AG04449 (cell line): Measurements from ENCODE around the gene COL9A2.

Experiments used
- CTCF ChIA-PET: fragments of 350-600 bp; formaldehyde crosslinking; extraction: SDS; loops from one replicate; lab custom pipeline; 2021; ENCODE audit warnings: antibody characterized with exemption; lab: Yijun Ruan, JAX
- POLR2A ChIA-PET: fragments of 400-600, 350-600 bp; formaldehyde crosslinking; extraction: SDS; loops from one replicate; lab custom pipeline; 2020; ENCODE audit warnings: antibody characterized with exemption, inconsistent platforms; lab: Yijun Ruan, JAX
- DNase-seq: peaks from one replicate; pipeline ENCODE4 v3.0.0-alpha.2; 2010; ENCODE audit warnings: low read depth, low spot score
- H3K4me3 ChIP-seq: 2 replicates; pipeline ENCODE4 v1.5.1; 2011; ENCODE audit warnings: low read depth, mild to moderate bottlenecking, control low read depth, low read length
- CTCF ChIP-seq: IDR thresholded peaks from one replicate; pipeline ENCODE4 v1.5.1; 2011; ENCODE audit warnings: mild to moderate bottlenecking, moderate library complexity, low read length, control low read depth, inconsistent platforms; ENCODE audit not compliant: insufficient read depth; ENCODE audit errors: missing control alignments

The COL9A2 gene

GRCh38 chr1:40273547-40274166 lies 43.4 kb downstream of the COL9A2 start:
- H3K4me3 ChIP-seq: no peak overlapping the region
- POLR2A ChIA-PET: no interaction called here
- DNase-seq: no peak
- no peak for TF ChIP-seq CTCF
- CTCF ChIA-PET: interaction anchor here (0.6 to 2.2 kb wide), 6 partner anchors 8 to 477 kb away, joined by 4 to 11 read pairs (median 6); no protein-coding TSS in a partner anchor

DNA sequence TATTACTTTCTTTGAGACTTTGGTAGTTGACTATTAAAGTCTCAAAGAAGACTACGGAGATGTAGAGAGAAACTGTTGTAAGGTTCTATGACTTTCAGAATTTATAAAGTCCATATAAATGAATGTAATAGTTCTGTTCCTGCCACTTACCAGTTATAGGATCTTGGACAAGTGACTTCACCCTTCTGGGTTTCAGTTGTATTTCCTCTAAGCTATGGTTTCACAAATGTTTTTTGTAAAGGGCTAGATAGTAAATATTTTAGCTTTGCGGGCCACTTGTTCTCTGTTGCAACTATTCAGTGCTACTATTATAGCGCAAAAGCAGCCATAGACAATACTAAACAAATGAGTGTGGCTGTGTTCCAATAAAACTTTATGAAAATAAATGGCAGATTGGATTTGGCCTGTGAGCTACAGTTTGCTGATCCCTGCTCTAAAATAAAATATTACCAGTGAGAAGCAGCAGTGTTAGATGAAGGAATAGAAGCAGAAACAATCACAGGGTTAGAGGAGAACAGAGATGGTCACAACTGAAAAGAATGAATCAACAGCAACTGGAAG lies 44.4 kb downstream of the COL9A2 start:
- CTCF ChIA-PET: interaction anchor here (0.6 to 2.2 kb wide), 6 partner anchors 9 to 476 kb away, joined by 4 to 11 read pairs (median 6); no protein-coding TSS in a partner anchor

GRCh38 chr1:40270152-40270834 lies 46.8 kb downstream of the COL9A2 start:
- POLR2A ChIA-PET: no interaction called here
- H3K4me3 ChIP-seq: no peak overlapping the region
- no peak for DNase-seq
- CTCF ChIA-PET: interaction anchor here (1.0 to 1.2 kb wide), 4 partner anchors 19 to 126 kb away, joined by 3 to 6 read pairs (median 3); no protein-coding TSS in a partner anchor
- no peak for TF ChIP-seq CTCF

More for the DNA sequence above, 44.4 kb downstream of the COL9A2 start:
- TF ChIP-seq CTCF: no peak
- POLR2A ChIA-PET: no interaction called here
- no peak for DNase-seq
- H3K4me3 ChIP-seq: no peak overlapping the region

GRCh38 chr1:40268211-40268610 lies 48.9 kb downstream of the COL9A2 start:
- DNase-seq: no peak
- no peak overlapping the region for H3K4me3 ChIP-seq
- POLR2A ChIA-PET: interaction anchor here (0.8 to 1.9 kb wide), 2 partner anchors 11 to 25 kb away, joined by 3 to 6 read pairs; partner anchors contain the start of gene ZMPSTE24
- CTCF ChIA-PET: interaction anchor here (1.0 to 3.0 kb wide), 4 partner anchors 47 to 124 kb away, joined by 3 to 14 read pairs (median 4); no protein-coding TSS in a partner anchor
- TF ChIP-seq CTCF: no peak

- TF ChIP-seq CTCF: no peak
- DNase-seq: peak; percentile 94
- ChIA-PET CTCF (interaction anchor here (1.0 to 3.0 kb wide), 4 partner anchors 47 to 124 kb away, joined by 3 to 14 read pairs (median 4); no protein-coding TSS in a partner anchor), POLR2A (interaction anchor here (0.8 to 1.9 kb wide), 2 partner anchors 10 to 24 kb away, joined by 3 to 6 read pairs; partner anchors contain the start of gene ZMPSTE24)
- H3K4me3 ChIP-seq: no peak overlapping the region
These were observed 49.3 kb downstream of the COL9A2 start for GRCh38 chr1:40267767-40268187.
